Osteoblast (primary cell): ENCODE measurements around the gene KCNN3. TPM values are rescaled to one million over a fixed set of nuclear protein-coding genes. Genes with fewer than 3 reads are reported as not detected.

Experiments used
- DNase-seq: peaks from one replicate; pipeline ENCODE4 v3.0.0; 2011; ENCODE audit warnings: low spot score, mixed read lengths; ENCODE audit not compliant: insufficient read length; ENCODE audit errors: missing footprints
- H2AFZ ChIP-seq: 2 replicates; pipeline ENCODE4 v1.6.0; 2011; ENCODE audit warnings: mild to moderate bottlenecking, low read length
- H3K27ac ChIP-seq: 2 replicates; pipeline ENCODE4 v1.5.1; 2011; ENCODE audit warnings: mild to moderate bottlenecking, low read depth, low read length, moderate library complexity
- H3K27me3 ChIP-seq: 2 replicates; pipeline ENCODE4 v1.6.0; 2012; ENCODE audit warnings: mild to moderate bottlenecking, control low read depth, inconsistent platforms, low read length, moderate library complexity; ENCODE audit not compliant: insufficient read depth
- H3K36me3 ChIP-seq: 2 replicates; pipeline ENCODE4 v1.5.1; 2011; ENCODE audit warnings: mild to moderate bottlenecking, low read length, control low read depth, moderate library complexity; ENCODE audit not compliant: insufficient read depth
- H3K4me1 ChIP-seq: 2 replicates; pipeline ENCODE4 v1.5.1; 2011; ENCODE audit warnings: mild to moderate bottlenecking, low read length, control low read depth, moderate library complexity; ENCODE audit not compliant: insufficient read depth
- H3K4me2 ChIP-seq: 2 replicates; pipeline ENCODE4 v1.6.0; 2011; ENCODE audit warnings: mild to moderate bottlenecking, low read length; ENCODE audit not compliant: insufficient read depth
- H3K4me3 ChIP-seq: fragments of 200-600 bp; sonication (generic); 3 replicates; pipeline ENCODE4 v1.5.1; 2012; ENCODE audit warnings: mild to moderate bottlenecking, low read length, inconsistent platforms; ENCODE audit not compliant: insufficient read depth
- H3K79me2 ChIP-seq: 2 replicates; pipeline ENCODE4 v1.6.0; 2012; ENCODE audit warnings: mild to moderate bottlenecking, low read length, control low read depth, inconsistent platforms; ENCODE audit not compliant: insufficient read depth
- H3K9me3 ChIP-seq: 2 replicates; pipeline ENCODE4 v1.5.1; 2011; ENCODE audit warnings: low read depth, low read length, control low read depth
- H4K20me1 ChIP-seq: 2 replicates; pipeline ENCODE4 v1.6.0; 2012; ENCODE audit warnings: mild to moderate bottlenecking, low read length, control low read depth; ENCODE audit not compliant: insufficient read depth
- total RNA-seq: library from RNA; depleted of rRNA; stranded (reverse); fragments of >200 nt; gene quantifications from 2 replicates; pipeline ENCODE4 v1.2.3, GENCODE V29; 2012
- TF ChIP-seq, protein P1 (sequence below): IDR thresholded peaks from 2 replicates; pipeline ENCODE4 v1.5.1; 2011; ENCODE audit warnings: mild to moderate bottlenecking, low read depth, low read length, moderate library complexity; ENCODE audit errors: extremely low read depth

KCNN3 gene
- total RNA-seq, 1 donor, result under 0.01 TPM

DNA sequence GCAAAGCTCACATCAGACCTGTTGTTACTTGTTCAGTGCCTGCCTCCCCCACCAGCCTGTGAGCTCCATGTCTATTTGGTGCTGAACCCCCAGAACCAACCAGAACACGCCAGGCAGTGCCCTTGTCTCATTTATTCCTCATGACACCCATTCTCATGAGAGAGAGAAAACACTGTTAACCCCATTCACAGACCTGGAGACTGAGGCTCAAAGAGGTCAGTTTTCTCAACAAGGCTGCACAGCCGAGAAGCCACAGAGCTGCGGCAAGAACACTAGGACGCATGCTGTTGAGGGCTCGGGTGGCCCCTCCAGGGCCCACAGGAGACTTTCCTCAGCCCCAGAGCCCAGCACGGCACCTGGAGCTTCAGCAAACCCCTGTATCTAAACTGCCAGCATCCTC lies 13.1 kb downstream of the KCNN3 start:
- H2AFZ ChIP-seq, result no peak overlapping the region
- no peaks in the 10 kb centered on the region for H3K9me3 ChIP-seq
- peaks cover 4% of the 10 kb centered on the region for H3K4me1 ChIP-seq
- TF ChIP-seq, protein P1, sequence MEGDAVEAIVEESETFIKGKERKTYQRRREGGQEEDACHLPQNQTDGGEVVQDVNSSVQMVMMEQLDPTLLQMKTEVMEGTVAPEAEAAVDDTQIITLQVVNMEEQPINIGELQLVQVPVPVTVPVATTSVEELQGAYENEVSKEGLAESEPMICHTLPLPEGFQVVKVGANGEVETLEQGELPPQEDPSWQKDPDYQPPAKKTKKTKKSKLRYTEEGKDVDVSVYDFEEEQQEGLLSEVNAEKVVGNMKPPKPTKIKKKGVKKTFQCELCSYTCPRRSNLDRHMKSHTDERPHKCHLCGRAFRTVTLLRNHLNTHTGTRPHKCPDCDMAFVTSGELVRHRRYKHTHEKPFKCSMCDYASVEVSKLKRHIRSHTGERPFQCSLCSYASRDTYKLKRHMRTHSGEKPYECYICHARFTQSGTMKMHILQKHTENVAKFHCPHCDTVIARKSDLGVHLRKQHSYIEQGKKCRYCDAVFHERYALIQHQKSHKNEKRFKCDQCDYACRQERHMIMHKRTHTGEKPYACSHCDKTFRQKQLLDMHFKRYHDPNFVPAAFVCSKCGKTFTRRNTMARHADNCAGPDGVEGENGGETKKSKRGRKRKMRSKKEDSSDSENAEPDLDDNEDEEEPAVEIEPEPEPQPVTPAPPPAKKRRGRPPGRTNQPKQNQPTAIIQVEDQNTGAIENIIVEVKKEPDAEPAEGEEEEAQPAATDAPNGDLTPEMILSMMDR, result no peak
- no peak for DNase-seq
- H3K4me2 ChIP-seq, result no peak overlapping the region
- H3K27me3 ChIP-seq, result no peaks in the 10 kb centered on the region
- no peaks in the 10 kb centered on the region for H3K79me2 ChIP-seq
- H3K4me3 ChIP-seq, result no peak overlapping the region
- no peaks in the 10 kb centered on the region for H3K36me3 ChIP-seq
- no peaks in the 10 kb centered on the region for H4K20me1 ChIP-seq
- no peak overlapping the region for H3K27ac ChIP-seq

DNA sequence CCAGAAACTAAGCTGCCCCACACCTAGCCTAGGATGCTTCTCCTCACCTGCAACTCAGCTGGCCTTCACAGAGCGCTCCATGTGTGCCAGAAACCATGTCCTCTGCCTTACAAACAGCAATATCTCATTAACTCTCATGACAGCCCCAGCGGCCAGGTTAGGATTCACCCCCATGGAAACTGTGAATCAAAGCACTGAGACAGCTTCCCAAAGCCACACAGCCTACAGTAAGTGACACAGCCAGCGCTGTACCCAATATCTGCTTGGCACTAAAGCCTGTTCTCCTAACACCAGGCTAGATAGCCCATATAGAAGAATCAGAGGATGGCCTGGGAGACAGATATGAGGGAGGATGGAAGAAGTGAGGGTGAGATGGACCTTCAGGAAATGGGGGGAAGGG lies 13.5 kb downstream of the KCNN3 start:
- no peaks in the 10 kb centered on the region for H3K9me3 ChIP-seq
- H3K79me2 ChIP-seq, result no peaks in the 10 kb centered on the region
- no peaks in the 10 kb centered on the region for H3K27me3 ChIP-seq
- H3K4me1 ChIP-seq, result peaks cover 1% of the 10 kb centered on the region
- H3K27ac ChIP-seq, result no peak overlapping the region
- no peaks in the 10 kb centered on the region for H4K20me1 ChIP-seq
- H3K4me2 ChIP-seq, result no peak overlapping the region
- DNase-seq, result no peak
- no peak overlapping the region for H3K4me3 ChIP-seq
- no peak overlapping the region for H2AFZ ChIP-seq
- H3K36me3 ChIP-seq, result no peaks in the 10 kb centered on the region
- TF ChIP-seq, protein P1, result no peak

DNA sequence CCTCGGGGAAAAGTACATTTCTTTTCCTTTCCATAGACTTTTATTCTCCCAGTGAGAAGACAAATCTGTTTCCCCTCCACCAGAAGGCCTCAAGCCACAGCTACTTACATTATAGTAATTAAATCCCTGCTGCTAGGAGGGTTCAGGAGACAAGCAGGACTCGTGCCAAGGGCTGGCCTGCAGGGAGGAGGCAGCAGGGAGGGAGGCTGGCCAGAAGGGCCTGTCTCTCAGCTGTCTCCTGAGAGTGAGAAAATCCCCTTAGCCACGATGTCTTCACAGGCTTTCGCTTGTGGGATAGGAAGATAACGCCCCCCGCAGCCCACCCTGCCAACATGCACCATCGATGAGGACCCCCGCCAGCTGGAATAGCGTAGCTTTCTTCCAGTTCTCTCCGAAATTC lies 14.0 kb downstream of the KCNN3 start:
- no peak overlapping the region for H3K4me2 ChIP-seq
- H2AFZ ChIP-seq, result no peak overlapping the region
- H3K9me3 ChIP-seq, result no peaks in the 10 kb centered on the region
- H3K27me3 ChIP-seq, result no peaks in the 10 kb centered on the region
- no peak overlapping the region for H3K4me3 ChIP-seq
- no peak overlapping the region for H3K27ac ChIP-seq
- H3K79me2 ChIP-seq, result no peaks in the 10 kb centered on the region
- no peaks in the 10 kb centered on the region for H4K20me1 ChIP-seq
- no peaks in the 10 kb centered on the region for H3K4me1 ChIP-seq
- no peaks in the 10 kb centered on the region for H3K36me3 ChIP-seq
- DNase-seq, result no peak
- TF ChIP-seq, protein P1, result no peak

DNA sequence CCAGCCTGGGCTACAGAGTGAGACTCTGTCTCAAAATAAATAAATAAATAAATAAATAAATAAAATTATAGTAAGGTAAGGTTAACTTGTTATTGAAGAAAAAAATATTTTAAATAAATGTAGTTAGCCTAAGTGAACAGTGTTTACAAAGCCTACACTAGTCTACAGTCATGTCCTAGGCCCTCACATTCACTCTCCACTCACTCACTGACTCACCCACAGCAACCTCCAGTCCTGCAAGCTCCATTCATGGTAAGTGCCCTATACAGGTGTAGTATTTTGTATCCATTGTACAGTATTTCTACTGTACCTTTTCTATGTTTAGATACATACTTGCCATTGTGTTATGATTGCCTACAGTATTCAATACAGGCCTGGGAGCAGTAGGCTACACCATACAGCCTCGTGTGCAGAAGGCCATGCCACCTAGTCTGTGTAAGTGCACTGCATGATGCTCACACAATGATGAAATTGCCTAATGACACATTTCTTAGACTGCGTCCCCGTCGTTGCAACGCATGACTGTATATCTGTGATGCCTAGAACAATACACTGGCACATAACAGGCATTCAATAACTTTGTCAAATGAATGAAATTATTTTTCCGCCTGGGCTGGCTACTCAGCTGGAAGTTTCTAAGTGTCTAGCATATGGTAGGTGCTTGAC lies 14.8 kb downstream of the KCNN3 start:
- Histone ChIP-seq H3K36me3 (no peaks in the 10 kb centered on the region), H3K27ac (no peak overlapping the region), H3K27me3 (no peaks in the 10 kb centered on the region), H3K4me3 (no peak overlapping the region), H3K4me2 (no peak overlapping the region), H4K20me1 (no peaks in the 10 kb centered on the region), H3K4me1 (no peaks in the 10 kb centered on the region), H3K9me3 (no peaks in the 10 kb centered on the region), H2AFZ (no peak overlapping the region), H3K79me2 (no peaks in the 10 kb centered on the region)
- no peak for DNase-seq
- TF ChIP-seq, protein P1, result no peak
